ENCODE results near the gene RANBP3. TPM values are rescaled to one million over a fixed set of nuclear protein-coding genes. Genes with fewer than 3 reads are reported as not detected.
"Not testable (repeated sequence)": the region's sequence is repeated elsewhere in the genome, so short reads cannot be mapped to it uniquely, and the experiment has no call there.

The RANBP3 gene
- total and polyA plus RNA-seq, 12 donors = 55.0 to 179 (median 81.1) TPM

DNA sequence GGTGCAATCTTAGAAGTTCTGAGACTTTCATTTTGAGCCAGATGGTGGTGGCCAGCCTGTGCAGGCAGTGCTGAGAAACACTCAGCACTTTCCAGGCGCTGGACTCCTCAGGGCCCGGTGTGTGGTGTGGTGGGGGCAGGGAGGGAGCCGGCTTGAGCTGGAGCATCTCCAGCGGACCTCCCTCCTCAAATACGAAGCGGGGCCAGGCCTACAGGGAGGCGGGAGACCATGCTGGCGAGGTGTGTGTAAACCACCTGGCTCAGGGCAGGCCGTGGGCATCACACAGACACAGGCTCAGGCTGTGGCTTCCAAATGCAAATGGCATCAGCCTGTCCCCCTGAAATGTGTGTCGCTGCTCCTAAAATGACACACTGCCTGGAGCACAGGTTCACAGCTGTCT lies 33.3 kb upstream of the RANBP3 start:
- Histone ChIP-seq H3K36me3 (replicated peaks in 1 of 2) (no peaks in the 10 kb centered on the region), H3K27ac (no peak overlapping the region), H3K4me1 (replicated peaks in 1 of 2) (no peaks in the 10 kb centered on the region), H3K27me3 (no peaks in the 10 kb centered on the region), H3K9me3 (replicated peaks in 1 of 3) (no peaks in the 10 kb centered on the region), H3K4me3 (no peak overlapping the region)
- TF ChIP-seq POLR2A (IDR thresholded peaks at IDR 0.05) = no peak
- TF ChIP-seq, protein P1, sequence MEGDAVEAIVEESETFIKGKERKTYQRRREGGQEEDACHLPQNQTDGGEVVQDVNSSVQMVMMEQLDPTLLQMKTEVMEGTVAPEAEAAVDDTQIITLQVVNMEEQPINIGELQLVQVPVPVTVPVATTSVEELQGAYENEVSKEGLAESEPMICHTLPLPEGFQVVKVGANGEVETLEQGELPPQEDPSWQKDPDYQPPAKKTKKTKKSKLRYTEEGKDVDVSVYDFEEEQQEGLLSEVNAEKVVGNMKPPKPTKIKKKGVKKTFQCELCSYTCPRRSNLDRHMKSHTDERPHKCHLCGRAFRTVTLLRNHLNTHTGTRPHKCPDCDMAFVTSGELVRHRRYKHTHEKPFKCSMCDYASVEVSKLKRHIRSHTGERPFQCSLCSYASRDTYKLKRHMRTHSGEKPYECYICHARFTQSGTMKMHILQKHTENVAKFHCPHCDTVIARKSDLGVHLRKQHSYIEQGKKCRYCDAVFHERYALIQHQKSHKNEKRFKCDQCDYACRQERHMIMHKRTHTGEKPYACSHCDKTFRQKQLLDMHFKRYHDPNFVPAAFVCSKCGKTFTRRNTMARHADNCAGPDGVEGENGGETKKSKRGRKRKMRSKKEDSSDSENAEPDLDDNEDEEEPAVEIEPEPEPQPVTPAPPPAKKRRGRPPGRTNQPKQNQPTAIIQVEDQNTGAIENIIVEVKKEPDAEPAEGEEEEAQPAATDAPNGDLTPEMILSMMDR (IDR thresholded peaks at IDR 0.05) = no peak
- intact Hi-C loops (cut with DNase I) = loop anchor here in 1 of 2 donors (10.0 kb wide), 1 partner anchor 206 kb away; the partner anchor contains the start of gene NRTN
- DNase-seq = no peak
- WGBS, 4 donors = 80 to 91% (median 82%) methylated on average over 6 to 10 of the region's 10 CpGs

DNA sequence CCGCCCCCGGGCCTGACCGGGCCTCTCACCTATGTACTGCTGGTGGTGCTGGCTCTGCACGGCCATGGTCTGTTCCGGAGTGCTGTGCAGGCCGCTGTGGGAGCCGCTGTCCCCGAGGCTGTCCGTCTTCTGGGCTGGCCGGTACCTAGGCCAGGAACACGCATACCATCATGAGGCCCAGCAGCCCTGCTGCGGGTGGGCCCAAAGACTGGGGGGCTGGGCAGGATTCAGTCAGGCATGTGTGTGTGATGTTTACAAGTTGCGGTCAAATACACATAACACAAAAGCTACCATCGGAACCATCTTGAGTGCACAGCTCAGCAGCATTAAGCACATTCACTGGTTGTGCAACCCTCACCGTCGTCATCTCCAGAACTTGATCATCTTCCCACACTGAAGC lies 32.2 kb upstream of the RANBP3 start:
- H3K4me3 ChIP-seq = no peak overlapping the region
- 93 to 99% (median 95%) methylated on average over 8 to 16 of the region's 16 CpGs for WGBS, 4 donors
- no peak for TF ChIP-seq POLR2A (IDR thresholded peaks at IDR 0.05)
- TF ChIP-seq, protein P1 (IDR thresholded peaks at IDR 0.05) = no peak
- no peak overlapping the region for H3K27ac ChIP-seq
- no peaks in the 10 kb centered on the region for H3K9me3 ChIP-seq (replicated peaks in 1 of 3)
- H3K36me3 ChIP-seq (replicated peaks in 1 of 2) = no peaks in the 10 kb centered on the region
- no peaks in the 10 kb centered on the region for H3K4me1 ChIP-seq (replicated peaks in 1 of 2)
- intact Hi-C loops (cut with DNase I) = loop anchor here in 1 of 2 donors (10.0 kb wide), 1 partner anchor 205 kb away; the partner anchor contains the start of gene NRTN
- no peaks in the 10 kb centered on the region for H3K27me3 ChIP-seq
- no peak for DNase-seq

DNA sequence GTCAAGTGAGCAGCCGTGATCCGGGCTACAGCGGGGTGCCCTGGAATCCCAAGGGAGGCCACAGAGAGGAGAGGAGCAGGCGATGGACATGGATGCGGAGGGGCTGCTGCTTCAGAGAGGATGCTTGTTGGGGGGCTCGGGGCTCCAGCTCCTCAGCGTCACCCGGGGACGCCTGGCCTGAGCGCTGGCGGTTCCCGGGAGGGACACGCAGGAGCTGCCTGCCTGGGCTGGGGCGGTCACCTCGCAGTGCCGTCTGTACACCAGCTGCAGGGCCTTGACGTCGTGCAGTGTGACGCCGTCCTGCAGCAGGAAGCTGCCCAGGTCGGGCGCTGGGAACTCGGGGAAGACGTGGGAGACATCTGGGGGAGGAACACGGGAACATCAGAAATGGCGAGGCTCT lies 29.9 kb upstream of the RANBP3 start:
- 93 to 96% (median 96%) methylated on average over 25 to 26 of the region's 26 CpGs for WGBS, 4 donors
- no peaks in the 10 kb centered on the region for H3K27me3 ChIP-seq
- H3K27ac ChIP-seq = no peak overlapping the region
- DNase-seq = no peak
- H3K4me3 ChIP-seq = no peak overlapping the region
- no peaks in the 10 kb centered on the region for H3K4me1 ChIP-seq (replicated peaks in 1 of 2)
- TF ChIP-seq, protein P1 (IDR thresholded peaks at IDR 0.05) = no peak
- no peak for TF ChIP-seq POLR2A (IDR thresholded peaks at IDR 0.05)
- H3K9me3 ChIP-seq (replicated peaks in 1 of 3) = no peaks in the 10 kb centered on the region
- no peaks in the 10 kb centered on the region for H3K36me3 ChIP-seq (replicated peaks in 1 of 2)
- intact Hi-C loops (cut with DNase I) = no loop called here

DNA sequence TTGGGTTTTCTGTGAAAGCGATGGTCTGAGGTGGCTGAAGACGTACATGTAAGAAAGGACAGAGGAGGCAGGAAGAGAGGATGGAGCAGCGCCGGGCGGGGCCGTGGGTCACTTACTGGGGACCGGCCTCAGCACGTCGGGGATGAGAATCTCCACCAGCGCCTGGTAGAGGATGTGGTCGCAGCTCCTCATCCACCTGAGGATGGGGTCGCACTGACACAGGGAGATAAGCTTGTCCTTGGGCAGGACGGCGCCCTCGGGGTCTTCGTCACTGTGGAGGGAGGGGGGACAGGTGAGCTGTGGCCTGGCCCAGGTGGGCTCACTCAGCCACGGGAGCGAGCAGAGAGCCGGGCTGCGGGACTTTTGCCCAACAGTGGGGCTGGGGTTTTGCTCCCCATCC lies 29.0 kb upstream of the RANBP3 start:
- H3K4me3 ChIP-seq = no peak overlapping the region
- H3K9me3 ChIP-seq (replicated peaks in 1 of 3) = no peaks in the 10 kb centered on the region
- H3K27me3 ChIP-seq = no peaks in the 10 kb centered on the region
- intact Hi-C loops (cut with DNase I) = no loop called here
- 87 to 96% (median 94%) methylated on average over 20 of the region's 20 CpGs for WGBS, 4 donors
- TF ChIP-seq, protein P1 (IDR thresholded peaks at IDR 0.05) = no peak
- no peak for TF ChIP-seq POLR2A (IDR thresholded peaks at IDR 0.05)
- DNase-seq = no peak
- H3K4me1 ChIP-seq (replicated peaks in 1 of 2) = no peaks in the 10 kb centered on the region
- no peak overlapping the region for H3K27ac ChIP-seq
- no peaks in the 10 kb centered on the region for H3K36me3 ChIP-seq (replicated peaks in 1 of 2)

DNA sequence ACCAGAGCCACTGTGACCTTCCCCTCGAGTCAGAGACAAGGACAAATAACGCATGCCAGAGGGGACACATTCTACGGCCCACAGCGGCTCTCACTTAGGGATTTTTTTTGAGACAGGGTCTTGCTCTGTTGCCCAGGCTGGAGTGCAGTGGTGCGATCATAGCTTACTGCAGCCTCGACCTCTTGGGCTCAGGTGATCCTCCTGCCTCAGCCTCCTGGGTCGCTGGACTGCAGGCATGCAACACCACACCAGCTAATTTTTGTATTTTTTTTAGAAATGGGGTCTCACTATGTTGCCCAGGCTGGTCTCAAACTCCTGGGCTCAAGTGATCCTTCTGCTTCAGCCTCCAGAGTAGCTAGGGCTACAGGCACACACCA lies 28.1 kb upstream of the RANBP3 start:
- H3K4me1 ChIP-seq (replicated peaks in 1 of 2); H3K4me3 ChIP-seq; intact Hi-C loops (cut with DNase I); H3K9me3 ChIP-seq (replicated peaks in 1 of 3); H3K27me3 ChIP-seq; DNase-seq; H3K36me3 ChIP-seq (replicated peaks in 1 of 2); H3K27ac ChIP-seq: not testable (repeated sequence)
- WGBS, 4 donors = 87 to 96% (median 93%) methylated on average over 3 to 7 of the region's 7 CpGs

All from adrenal gland (tissue), 12 donors.